Myometrial cell (primary cell): ENCODE results near the gene RARRES2. TPM values are rescaled to one million over a fixed set of nuclear protein-coding genes. Genes with fewer than 3 reads are reported as not detected.

ENCODE experiments used
- total RNA-seq: library from RNA; depleted of rRNA; stranded (reverse); fragments of >200 nt; gene quantifications from 2 replicates; pipeline ENCODE4 v1.2.3, GENCODE V29; 2015

RARRES2 gene
- total RNA-seq = 0.86 and 4.8 TPM in 2 replicates

DNA sequence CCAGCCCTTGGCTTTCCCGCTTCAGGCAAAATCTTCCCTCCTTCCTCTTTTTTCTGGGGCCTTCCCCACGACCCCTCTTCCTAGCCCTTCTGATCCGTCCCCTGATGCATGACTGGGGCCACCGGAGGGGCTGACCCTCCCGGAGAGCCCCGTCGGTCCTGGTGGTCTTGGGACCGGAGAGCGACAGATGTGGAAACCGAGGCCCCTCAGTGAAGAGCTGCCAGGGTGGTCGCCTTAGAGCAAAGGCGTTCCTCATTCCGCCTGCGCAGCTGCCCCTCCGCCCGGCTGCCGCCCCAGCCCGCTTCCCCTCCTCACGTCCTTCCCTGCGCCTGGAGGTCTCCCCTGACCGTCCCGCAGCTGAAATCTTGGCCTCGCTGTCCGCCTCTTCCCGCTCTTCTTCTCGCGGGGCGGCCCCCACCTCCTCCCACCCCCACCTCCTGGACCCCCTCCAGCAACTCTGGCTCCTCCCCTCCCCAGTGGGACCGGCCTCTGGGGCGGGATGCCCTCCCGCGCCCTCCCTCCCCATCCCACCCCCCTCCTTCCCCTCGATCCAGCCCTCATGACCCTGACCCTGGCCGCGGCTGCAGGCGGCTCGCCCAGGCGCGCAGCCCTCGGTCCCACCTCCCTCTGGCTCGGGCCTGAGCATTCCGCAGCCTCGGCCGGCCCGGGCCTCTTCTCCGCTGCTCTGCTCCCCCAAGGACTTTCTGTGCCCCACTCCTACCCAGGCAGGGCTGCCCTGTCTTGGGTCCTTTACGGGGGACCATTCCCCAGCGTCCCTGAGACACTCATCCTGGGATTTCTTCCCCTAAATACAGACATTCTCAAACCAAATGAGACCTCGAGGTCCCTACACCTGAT is at the start of gene RARRES2:
RARRES2 (minus strand) TSS at position 367 of the 858 bp plus-strand sequence. CDS start 1,020 bp downstream, outside the sequence.

DNA sequence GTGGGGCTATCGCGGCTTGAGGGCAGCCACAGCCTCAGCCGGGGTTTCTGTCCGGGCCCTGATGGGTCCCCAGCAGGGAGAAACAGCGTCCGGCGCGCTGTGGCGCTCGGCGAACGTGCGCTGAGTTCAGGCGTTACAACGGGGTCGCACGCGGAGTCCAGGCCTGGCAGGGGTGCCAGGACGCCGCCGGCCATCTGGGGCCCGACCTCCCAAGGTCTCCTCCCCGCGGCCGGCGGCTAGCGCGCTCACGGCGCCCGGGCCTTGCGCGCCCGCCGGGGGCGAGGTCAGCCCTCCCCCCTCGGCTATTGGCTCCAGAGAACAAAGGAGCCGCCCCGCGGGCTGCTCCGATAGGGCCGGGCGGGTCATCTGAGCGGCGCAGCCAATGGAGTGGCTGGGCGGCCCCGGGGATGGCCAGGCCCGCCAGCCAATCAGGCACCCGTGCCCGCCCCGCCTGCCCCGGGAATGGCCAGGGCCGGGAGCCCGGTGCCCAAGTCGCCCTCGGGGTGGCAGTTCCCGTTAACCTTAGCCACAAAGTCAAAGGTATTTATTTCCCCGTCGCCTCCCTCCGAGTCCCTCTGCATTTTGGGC is 37.5 kb upstream of the RARRES2 start, which contains the start of gene ZNF775:
ZNF775 (plus strand) TSS at position 478 of the 588 bp plus-strand sequence. CDS start 9,141 bp downstream, outside the sequence.

DNA sequence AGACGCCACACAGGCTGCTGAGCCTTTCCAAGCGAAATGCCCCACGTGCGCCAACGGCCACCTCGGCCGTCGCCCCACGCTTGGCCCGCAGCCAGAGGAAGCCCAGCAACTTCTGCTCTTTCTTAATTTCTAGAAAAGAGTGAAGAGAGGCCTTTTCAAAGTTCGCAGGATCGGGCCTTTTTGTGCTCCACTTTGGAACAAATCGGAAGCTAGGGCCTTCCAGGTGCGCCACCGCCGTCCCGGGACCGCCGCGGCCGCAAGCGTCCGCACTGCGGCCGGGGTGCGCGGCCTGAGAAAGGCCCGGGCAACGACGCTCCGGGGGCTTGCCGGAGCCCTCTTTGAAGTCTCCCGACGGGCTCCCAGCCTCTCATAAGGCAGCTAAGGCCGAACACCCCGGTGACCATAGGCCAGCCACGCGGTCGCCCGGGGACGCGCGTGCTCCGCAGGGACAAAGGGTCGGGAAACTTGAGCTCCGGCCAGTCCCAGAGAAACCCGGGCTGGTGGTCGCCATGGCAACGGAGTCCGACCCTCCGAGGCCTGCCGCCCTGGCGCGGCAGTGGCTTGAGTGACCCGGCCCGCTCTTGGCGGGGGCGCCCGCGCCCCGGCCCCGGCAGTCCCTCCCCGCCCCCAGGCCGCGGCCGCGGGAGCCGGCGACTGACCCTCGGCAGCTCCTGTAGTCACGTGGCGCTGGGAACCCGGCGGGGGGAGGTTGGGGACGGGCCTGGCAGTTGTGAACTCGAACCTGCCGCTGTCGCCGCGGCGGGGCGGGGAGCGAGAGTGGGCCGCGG is 26.9 kb upstream of the RARRES2 start, which contains the start of gene REPIN1:
REPIN1 (plus strand) TSS at position 727 of the 788 bp plus-strand sequence. CDS start 890 bp downstream, outside the sequence.

DNA sequence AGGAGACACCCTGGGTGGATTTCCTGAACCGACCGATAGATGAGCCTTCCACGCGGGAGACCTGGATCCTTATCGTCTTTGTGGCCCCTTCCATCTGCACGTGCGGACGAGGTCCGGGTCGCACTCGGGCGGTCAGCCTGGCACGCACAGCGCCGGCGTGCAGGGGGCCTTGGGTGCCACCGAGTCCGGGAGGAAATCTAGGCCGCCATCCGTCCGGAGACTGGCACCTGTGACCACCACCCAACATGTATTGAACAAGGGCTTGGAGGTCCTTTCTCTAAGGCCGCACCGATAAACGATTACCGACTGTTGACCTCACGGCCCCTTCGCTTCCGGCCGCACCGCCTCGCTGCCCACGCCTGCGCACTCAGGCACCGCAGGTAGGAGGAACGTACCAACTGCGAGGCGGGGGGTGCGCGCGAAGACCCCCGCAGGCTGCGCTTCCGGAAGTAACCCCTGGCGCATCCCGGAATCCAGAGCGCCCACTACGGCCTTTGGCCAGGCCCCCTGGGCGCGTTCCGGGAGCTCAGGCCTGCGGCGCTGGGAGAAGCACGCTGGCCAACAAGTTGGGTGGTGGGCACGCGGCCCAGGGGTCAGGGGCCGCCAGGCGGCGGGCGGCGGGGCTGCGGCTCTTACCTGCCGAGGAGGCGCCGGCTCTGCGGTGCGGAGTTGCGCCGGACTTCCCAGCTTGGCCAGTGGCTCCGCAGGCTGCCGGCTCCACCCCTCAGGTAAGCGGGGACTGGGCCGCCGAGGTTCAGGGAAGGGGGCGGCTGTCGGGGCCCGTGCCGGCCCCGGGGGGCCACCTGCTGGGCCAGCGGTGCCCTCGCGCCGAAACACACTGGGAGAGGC is 18.4 kb downstream of the RARRES2 start, which contains the start of the genes ACTR3C and LRRC61:
ACTR3C (minus strand) TSS at position 713 of the 849 bp plus-strand sequence. CDS start 28,249 bp downstream, outside the sequence.
LRRC61 (plus strand) TSS at position 523 of the 849 bp plus-strand sequence. CDS start 13,507 bp downstream, outside the sequence.

Other genes starting within 250 kb of the RARRES2 start
- 1.7 and 3.9 TPM in 2 replicates for gene LRRC61, start 18.3 kb downstream of the RARRES2 start, total RNA-seq
- gene ACTR3C, start 18.1 kb downstream of the RARRES2 start, total RNA-seq = 4.6 TPM in 1 of 2 replicates, not detected in the other
- 64.2 and 73.5 TPM in 2 replicates for gene REPIN1, start 27.2 kb upstream of the RARRES2 start, total RNA-seq
- gene ZNF775, start 37.7 kb upstream of the RARRES2 start, total RNA-seq = 5.7 and 13.3 TPM in 2 replicates
- not detected in 2 replicates for gene GIMAP8, start 109.0 kb upstream of the RARRES2 start, total RNA-seq
- not detected in 2 replicates for gene GIMAP7, start 173.2 kb upstream of the RARRES2 start, total RNA-seq
- gene GIMAP4, start 225.8 kb upstream of the RARRES2 start, total RNA-seq = not detected in 2 replicates